ENCODE measurements around the gene TOMT. TPM values are rescaled to one million over a fixed set of nuclear protein-coding genes. Genes with fewer than 3 reads are reported as not detected.

TOMT gene
- polyA plus RNA-seq, 1 donor from 2014 or later = 0.76 TPM

GRCh38 chr11:72112978-72113808, 7.5 kb downstream of the TOMT start:
- Histone ChIP-seq H3K9me3 (ENCODE audit: low read length) (no peaks in the 10 kb centered on the region), H3K27me3 (ENCODE audit: insufficient read depth, low read depth, low read length) (no peaks in the 10 kb centered on the region), H3F3A (ENCODE audit: insufficient read depth, low read length, poor library complexity, severe bottlenecking) (no peaks in the 10 kb centered on the region), H2AFZ (ENCODE audit: low read depth, low read length) (peak overlapping the region; percentile 76), H3K36me3 (ENCODE audit: insufficient read depth, low read length) (no peaks in the 10 kb centered on the region), H3K4me3 (ENCODE audit: low read length) (peak overlapping the region; percentile 73), H3K4me2 (ENCODE audit: low read length) (peak overlapping the region; percentile 76), H3K27ac (ENCODE audit: low read length) (peak overlapping the region; percentile 99), H3K9ac (ENCODE audit: low read length) (peak overlapping the region; percentile 97), H3K79me2 (replicated peaks; ENCODE audit: insufficient read depth, low read length) (no peaks in the 10 kb centered on the region), H3K9me2 (ENCODE audit: insufficient read depth, low read length) (no peaks in the 10 kb centered on the region), H4K20me1 (ENCODE audit: insufficient read depth) (no peaks in the 10 kb centered on the region)
- TF ChIP-seq MXI1 (conservative IDR thresholded peaks at IDR 0.05; ENCODE audit: poor library complexity, severe bottlenecking) (peak; percentile 33), TAF1 (IDR thresholded peaks at IDR 0.05; ENCODE audit: low read depth) (no peak)

DNA sequence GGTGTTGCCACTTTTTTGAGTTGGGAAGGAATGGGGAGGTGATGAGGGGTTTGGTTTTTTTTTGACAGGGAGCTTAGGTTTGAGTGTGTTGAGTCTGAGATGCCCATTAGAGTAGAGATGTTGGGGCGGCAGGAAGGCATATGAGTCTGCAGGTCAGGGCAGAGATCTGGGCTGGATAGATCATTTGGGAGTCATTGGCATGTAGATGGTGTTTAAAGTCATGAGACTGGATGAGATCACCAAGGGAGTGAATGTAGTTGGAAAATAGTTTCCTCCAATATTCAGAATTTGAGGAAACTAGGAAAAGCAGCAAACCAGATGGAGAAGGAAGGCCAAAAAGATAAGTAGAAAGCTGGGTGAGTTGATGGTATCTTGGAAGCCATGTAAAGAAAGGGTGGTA, 8.8 kb downstream of the TOMT start:
- no peak for TF ChIP-seq EZH2 (IDR thresholded peaks at IDR 0.05; ENCODE audit: borderline replicate concordance, insufficient read depth, low read length, poor library complexity, severe bottlenecking)
- no peak for TF ChIP-seq EP300 (conservative IDR thresholded peaks at IDR 0.05; ENCODE audit: poor library complexity, severe bottlenecking)
- no peak for TF ChIP-seq TAF1 (IDR thresholded peaks at IDR 0.05; ENCODE audit: low read depth)
- TF ChIP-seq MXI1 (conservative IDR thresholded peaks at IDR 0.05; ENCODE audit: poor library complexity, severe bottlenecking) = no peak
- TF ChIP-seq, protein P1, sequence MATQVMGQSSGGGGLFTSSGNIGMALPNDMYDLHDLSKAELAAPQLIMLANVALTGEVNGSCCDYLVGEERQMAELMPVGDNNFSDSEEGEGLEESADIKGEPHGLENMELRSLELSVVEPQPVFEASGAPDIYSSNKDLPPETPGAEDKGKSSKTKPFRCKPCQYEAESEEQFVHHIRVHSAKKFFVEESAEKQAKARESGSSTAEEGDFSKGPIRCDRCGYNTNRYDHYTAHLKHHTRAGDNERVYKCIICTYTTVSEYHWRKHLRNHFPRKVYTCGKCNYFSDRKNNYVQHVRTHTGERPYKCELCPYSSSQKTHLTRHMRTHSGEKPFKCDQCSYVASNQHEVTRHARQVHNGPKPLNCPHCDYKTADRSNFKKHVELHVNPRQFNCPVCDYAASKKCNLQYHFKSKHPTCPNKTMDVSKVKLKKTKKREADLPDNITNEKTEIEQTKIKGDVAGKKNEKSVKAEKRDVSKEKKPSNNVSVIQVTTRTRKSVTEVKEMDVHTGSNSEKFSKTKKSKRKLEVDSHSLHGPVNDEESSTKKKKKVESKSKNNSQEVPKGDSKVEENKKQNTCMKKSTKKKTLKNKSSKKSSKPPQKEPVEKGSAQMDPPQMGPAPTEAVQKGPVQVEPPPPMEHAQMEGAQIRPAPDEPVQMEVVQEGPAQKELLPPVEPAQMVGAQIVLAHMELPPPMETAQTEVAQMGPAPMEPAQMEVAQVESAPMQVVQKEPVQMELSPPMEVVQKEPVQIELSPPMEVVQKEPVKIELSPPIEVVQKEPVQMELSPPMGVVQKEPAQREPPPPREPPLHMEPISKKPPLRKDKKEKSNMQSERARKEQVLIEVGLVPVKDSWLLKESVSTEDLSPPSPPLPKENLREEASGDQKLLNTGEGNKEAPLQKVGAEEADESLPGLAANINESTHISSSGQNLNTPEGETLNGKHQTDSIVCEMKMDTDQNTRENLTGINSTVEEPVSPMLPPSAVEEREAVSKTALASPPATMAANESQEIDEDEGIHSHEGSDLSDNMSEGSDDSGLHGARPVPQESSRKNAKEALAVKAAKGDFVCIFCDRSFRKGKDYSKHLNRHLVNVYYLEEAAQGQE (IDR thresholded peaks at IDR 0.05; ENCODE audit: borderline replicate concordance) = no peak
- TF ChIP-seq RAD21 (conservative IDR thresholded peaks at IDR 0.05) = no peak
- TF ChIP-seq SMC3 (conservative IDR thresholded peaks at IDR 0.05; ENCODE audit: poor library complexity) = no peak
- no peak for TF ChIP-seq POLR2AphosphoS5 (IDR thresholded peaks at IDR 0.05)
- TF ChIP-seq, protein P2, sequence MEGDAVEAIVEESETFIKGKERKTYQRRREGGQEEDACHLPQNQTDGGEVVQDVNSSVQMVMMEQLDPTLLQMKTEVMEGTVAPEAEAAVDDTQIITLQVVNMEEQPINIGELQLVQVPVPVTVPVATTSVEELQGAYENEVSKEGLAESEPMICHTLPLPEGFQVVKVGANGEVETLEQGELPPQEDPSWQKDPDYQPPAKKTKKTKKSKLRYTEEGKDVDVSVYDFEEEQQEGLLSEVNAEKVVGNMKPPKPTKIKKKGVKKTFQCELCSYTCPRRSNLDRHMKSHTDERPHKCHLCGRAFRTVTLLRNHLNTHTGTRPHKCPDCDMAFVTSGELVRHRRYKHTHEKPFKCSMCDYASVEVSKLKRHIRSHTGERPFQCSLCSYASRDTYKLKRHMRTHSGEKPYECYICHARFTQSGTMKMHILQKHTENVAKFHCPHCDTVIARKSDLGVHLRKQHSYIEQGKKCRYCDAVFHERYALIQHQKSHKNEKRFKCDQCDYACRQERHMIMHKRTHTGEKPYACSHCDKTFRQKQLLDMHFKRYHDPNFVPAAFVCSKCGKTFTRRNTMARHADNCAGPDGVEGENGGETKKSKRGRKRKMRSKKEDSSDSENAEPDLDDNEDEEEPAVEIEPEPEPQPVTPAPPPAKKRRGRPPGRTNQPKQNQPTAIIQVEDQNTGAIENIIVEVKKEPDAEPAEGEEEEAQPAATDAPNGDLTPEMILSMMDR (IDR thresholded peaks at IDR 0.05; ENCODE audit: poor library complexity, severe bottlenecking) = no peak
- no peaks in the 10 kb centered on the region for H3K9me2 ChIP-seq (ENCODE audit: insufficient read depth, low read length)
- H3K9ac ChIP-seq (ENCODE audit: low read length) = no peak overlapping the region
- no peaks in the 10 kb centered on the region for H3K36me3 ChIP-seq (ENCODE audit: insufficient read depth, low read length)
- H3F3A ChIP-seq (ENCODE audit: insufficient read depth, low read length, poor library complexity, severe bottlenecking) = no peaks in the 10 kb centered on the region
- no peaks in the 10 kb centered on the region for H3K79me2 ChIP-seq (replicated peaks; ENCODE audit: insufficient read depth, low read length)
- no peak overlapping the region for H2AFZ ChIP-seq (ENCODE audit: low read depth, low read length)
- H3K9me3 ChIP-seq (ENCODE audit: low read length) = no peaks in the 10 kb centered on the region
- H3K27me3 ChIP-seq (ENCODE audit: insufficient read depth, low read depth, low read length) = no peaks in the 10 kb centered on the region
- H3K4me2 ChIP-seq (ENCODE audit: low read length) = no peak overlapping the region
- no peak overlapping the region for H3K4me3 ChIP-seq (ENCODE audit: low read length)
- H3K27ac ChIP-seq (ENCODE audit: low read length) = no peak overlapping the region
- no peaks in the 10 kb centered on the region for H4K20me1 ChIP-seq (ENCODE audit: insufficient read depth)

Data from neural cell (in vitro differentiated cells).